Cardiac muscle cell (in vitro differentiated cells and primary cell): ENCODE measurements around the gene ADCY3. TPM values are rescaled to one million over a fixed set of nuclear protein-coding genes. Genes with fewer than 3 reads are reported as not detected.

Source experiments
- DNase-seq, 2 donors: peaks; one replicate each; pipeline versions ENCODE4 v3.0.0 to v3.0.0-alpha.2; 2010 to 2017; ENCODE audit warnings: low read depth in 1 of 2, low spot score in 1 of 2
- H3K27ac ChIP-seq: fragments of 200-600 bp; sonication (generic); 2 replicates; pipeline ENCODE4 v1.5.1; 2016
- H3K27me3 ChIP-seq: fragments of 200-600 bp; sonication (generic); 2 replicates; pipeline ENCODE4 v1.6.0; 2016; ENCODE audit warnings: control low read depth
- H3K36me3 ChIP-seq: fragments of 200-600 bp; sonication (generic); 2 replicates; pipeline ENCODE4 v1.5.1; 2016; ENCODE audit warnings: control low read depth
- H3K4me1 ChIP-seq: fragments of 200-600 bp; sonication (generic); 2 replicates; pipeline ENCODE4 v1.8.1; 2017; ENCODE audit warnings: low read depth, mild to moderate bottlenecking, mixed run types
- H3K4me3 ChIP-seq: fragments of 200-600 bp; sonication (generic); 2 replicates; pipeline ENCODE4 v1.5.1; 2016; ENCODE audit warnings: mild to moderate bottlenecking
- H3K9me3 ChIP-seq: fragments of 200-600 bp; sonication (generic); 2 replicates; pipeline ENCODE4 v1.5.1; 2017; ENCODE audit warnings: low read depth, mild to moderate bottlenecking, control low read depth
- polyA plus RNA-seq: library from polyadenylated mRNA; unstranded; fragments of >200 nt; fragmentation: Nextera tagmentation; extraction: Ambion mirVana; gene quantifications from 2 replicates; pipeline ENCODE4 v1.2.1, GENCODE V29; 2016
- total RNA-seq: library from RNA; depleted of rRNA; stranded (reverse); fragments of >200 nt; gene quantifications from 2 replicates; pipeline ENCODE4 v1.2.3, GENCODE V29; 2016
- TF ChIP-seq, protein P1 (sequence below): IDR thresholded peaks from 2 replicates; pipeline ENCODE4 v1.5.1; 2012; ENCODE audit warnings: low read depth, mild to moderate bottlenecking, low read length

Gene ADCY3
- total and polyA plus RNA-seq, 2 experiments from 2014 or later, result 2.3 to 9.2 TPM

DNA sequence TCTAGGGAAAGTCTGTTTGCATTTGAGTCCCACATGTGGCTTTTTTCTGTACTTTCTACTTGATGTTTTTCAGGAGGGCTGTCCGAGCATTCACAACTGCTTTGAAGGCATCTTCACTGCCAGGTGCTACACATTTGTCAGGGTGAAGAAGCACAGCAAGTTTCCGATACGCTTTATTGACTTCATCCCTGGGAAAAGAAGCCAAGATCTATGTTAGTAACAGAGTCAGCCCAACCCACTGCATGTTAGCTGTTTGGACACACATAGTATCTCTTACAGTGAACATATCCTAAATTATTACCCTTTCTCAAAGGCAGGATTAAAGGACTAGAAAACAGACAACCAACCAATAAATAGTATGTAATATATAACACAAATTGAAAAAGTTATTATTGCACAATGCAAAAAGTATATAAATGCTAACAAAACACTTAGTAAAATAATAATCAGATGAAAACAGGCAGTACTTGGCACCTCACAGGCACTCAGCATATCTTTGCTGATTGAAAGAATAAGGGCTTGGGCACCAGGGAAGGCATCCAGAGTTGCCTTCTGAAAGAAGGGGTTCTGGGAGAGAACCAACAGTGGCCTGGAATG is 27.6 kb upstream of the ADCY3 start:
- no peak overlapping the region for H3K4me3 ChIP-seq
- DNase-seq, result no peak
- H3K9me3 ChIP-seq, result no peaks in the 10 kb centered on the region
- H3K27me3 ChIP-seq, result no peaks in the 10 kb centered on the region
- TF ChIP-seq, protein P1, sequence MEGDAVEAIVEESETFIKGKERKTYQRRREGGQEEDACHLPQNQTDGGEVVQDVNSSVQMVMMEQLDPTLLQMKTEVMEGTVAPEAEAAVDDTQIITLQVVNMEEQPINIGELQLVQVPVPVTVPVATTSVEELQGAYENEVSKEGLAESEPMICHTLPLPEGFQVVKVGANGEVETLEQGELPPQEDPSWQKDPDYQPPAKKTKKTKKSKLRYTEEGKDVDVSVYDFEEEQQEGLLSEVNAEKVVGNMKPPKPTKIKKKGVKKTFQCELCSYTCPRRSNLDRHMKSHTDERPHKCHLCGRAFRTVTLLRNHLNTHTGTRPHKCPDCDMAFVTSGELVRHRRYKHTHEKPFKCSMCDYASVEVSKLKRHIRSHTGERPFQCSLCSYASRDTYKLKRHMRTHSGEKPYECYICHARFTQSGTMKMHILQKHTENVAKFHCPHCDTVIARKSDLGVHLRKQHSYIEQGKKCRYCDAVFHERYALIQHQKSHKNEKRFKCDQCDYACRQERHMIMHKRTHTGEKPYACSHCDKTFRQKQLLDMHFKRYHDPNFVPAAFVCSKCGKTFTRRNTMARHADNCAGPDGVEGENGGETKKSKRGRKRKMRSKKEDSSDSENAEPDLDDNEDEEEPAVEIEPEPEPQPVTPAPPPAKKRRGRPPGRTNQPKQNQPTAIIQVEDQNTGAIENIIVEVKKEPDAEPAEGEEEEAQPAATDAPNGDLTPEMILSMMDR, result no peak
- H3K36me3 ChIP-seq, result peaks cover 25% of the 10 kb centered on the region
- no peak overlapping the region for H3K27ac ChIP-seq
- no peaks in the 10 kb centered on the region for H3K4me1 ChIP-seq

DNA sequence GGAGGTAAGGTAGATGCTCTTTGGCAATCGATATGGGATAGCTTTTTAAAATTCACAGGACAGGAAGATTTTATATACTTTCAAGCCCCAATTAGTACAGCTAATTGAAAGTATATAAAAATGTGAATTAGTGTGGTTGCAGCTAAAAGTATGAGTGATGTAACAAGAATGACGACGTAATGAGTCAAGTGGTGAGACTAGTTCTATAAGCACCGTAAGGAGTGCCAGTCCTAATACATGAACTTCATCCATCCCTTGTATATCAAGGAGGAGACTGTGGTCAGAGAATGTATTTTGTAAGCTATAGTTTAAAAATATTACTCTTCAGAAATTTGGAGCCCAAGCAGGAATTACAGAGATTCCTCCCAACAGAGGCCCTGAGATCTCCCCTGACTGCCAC is 25.9 kb upstream of the ADCY3 start:
- no peak for DNase-seq
- H3K27me3 ChIP-seq, result no peaks in the 10 kb centered on the region
- H3K4me3 ChIP-seq, result no peak overlapping the region
- no peaks in the 10 kb centered on the region for H3K4me1 ChIP-seq
- peaks cover 21% of the 10 kb centered on the region for H3K36me3 ChIP-seq
- no peaks in the 10 kb centered on the region for H3K9me3 ChIP-seq
- no peak overlapping the region for H3K27ac ChIP-seq
- TF ChIP-seq, protein P1, result no peak

DNA sequence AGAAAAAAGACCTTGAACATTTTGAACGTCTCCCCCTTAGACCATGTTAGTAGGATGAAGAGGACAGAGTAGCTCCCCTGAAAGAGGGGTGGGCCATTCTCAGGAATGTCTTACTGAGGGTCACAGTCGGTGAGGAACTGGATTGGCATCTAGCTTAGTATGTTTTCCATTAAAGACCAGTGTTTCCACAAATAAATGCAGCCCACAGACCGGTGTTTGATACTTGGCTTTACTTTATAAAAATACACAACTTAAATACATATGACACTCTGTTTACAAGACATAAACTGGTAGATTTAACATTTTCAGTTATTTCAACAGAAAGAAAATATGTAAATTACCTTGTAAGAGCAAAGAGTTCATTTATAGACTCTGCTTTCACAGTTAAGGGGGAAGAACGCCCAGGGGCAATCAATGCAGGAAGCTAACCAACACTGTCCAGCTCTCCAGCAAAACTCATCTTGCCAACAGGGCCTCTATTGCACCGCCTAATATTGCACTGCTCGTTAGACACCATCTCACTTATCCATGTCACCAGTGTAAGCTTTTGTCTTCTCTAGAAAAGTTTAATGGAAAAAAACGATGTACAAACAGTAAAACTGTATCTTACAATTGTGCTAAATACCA is 23.5 kb upstream of the ADCY3 start:
- Histone ChIP-seq H3K36me3 (peaks cover 20% of the 10 kb centered on the region), H3K4me3 (no peak overlapping the region), H3K4me1 (no peaks in the 10 kb centered on the region), H3K9me3 (no peaks in the 10 kb centered on the region), H3K27ac (no peak overlapping the region), H3K27me3 (no peaks in the 10 kb centered on the region)
- no peak for DNase-seq
- TF ChIP-seq, protein P1, result no peak

DNA sequence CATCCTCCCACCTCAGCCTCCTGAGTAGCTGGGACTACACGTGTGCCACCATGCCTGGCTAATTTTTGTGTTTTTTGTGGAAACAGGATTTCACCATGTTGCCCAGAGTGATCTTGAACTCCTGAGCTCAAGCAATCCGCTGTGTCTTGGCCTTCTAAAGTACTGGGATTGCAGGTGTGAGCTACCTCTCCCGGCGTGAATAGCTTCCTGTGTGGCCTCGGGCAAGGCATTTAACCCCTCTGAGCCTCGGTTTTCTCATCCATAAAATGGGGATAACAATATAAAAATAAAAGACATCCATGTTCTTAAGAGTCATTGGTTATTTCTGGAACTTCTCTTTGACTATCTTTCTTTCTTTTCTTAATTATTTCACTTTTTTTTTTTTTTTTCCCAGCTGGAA is 19.3 kb upstream of the ADCY3 start:
- Histone ChIP-seq H3K36me3 (no peaks in the 10 kb centered on the region), H3K4me1 (no peaks in the 10 kb centered on the region), H3K9me3 (no peaks in the 10 kb centered on the region), H3K27ac (no peak overlapping the region), H3K27me3 (no peaks in the 10 kb centered on the region), H3K4me3 (no peak overlapping the region)
- TF ChIP-seq, protein P1, result no peak
- DNase-seq, result no peak

DNA sequence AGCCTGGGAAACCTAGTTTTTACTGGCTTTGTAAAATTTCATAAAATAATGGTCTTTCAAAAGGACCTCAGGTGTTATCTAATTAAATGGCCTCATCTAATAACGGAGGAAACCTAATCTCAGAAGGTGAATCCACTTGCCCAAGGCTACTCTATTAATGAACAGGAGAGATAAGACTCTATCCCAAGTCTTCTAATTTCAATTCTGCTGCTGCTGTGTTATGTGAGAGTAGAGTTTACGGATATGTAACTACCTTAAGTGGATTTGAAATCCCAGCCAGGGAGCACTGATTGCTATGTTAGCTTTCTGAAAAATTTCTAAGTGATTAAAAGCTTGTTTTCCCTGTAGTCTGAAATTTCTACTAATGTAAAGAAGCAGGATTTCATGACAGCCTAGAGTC is 17.2 kb upstream of the ADCY3 start:
- Histone ChIP-seq H3K27me3 (no peaks in the 10 kb centered on the region), H3K4me1 (no peaks in the 10 kb centered on the region), H3K36me3 (no peaks in the 10 kb centered on the region), H3K27ac (no peak overlapping the region), H3K4me3 (no peak overlapping the region), H3K9me3 (no peaks in the 10 kb centered on the region)
- DNase-seq, result no peak
- TF ChIP-seq, protein P1, result no peak
